EL (cell line): ENCODE results near the gene STARD7.
A peak's percentile ranks its signal among the peaks of the same experiment; 100 is the strongest.
"Not testable (repeated sequence)": the region's sequence is repeated elsewhere in the genome, so short reads cannot be mapped to it uniquely, and the experiment has no call there.

ENCODE experiments used
- DNase-seq: peaks from one replicate; pipeline ENCODE4 v3.0.0-alpha.2; 2016

Gene STARD7

GRCh38 chr2:96160366-96160765 lies 48.3 kb downstream of the STARD7 start:
- not testable (repeated sequence) for DNase-seq

- DNase-seq: no peak
Observed at GRCh38 chr2:96159084-96159830, 49.4 kb downstream of the STARD7 start.

GRCh38 chr2:96158554-96158940 lies 50.1 kb downstream of the STARD7 start:
- no peak for DNase-seq

GRCh38 chr2:96157649-96158553 lies 50.7 kb downstream of the STARD7 start:
- no peak for DNase-seq

- no peak for DNase-seq
Observed at GRCh38 chr2:96156926-96157648, 51.5 kb downstream of the STARD7 start.

GRCh38 chr2:96156011-96156820 lies 52.4 kb downstream of the STARD7 start:
- no peak for DNase-seq

GRCh38 chr2:96154506-96155380 lies 53.9 kb downstream of the STARD7 start:
- DNase-seq: no peak

GRCh38 chr2:96153991-96154431 lies 54.6 kb downstream of the STARD7 start:
- no peak for DNase-seq

- DNase-seq: no peak
Observed at GRCh38 chr2:96153291-96153713, 55.3 kb downstream of the STARD7 start.

GRCh38 chr2:96152304-96153161 lies 56.1 kb downstream of the STARD7 start:
- no peak for DNase-seq

GRCh38 chr2:96151595-96152303 lies 56.9 kb downstream of the STARD7 start:
- no peak for DNase-seq

- DNase-seq: no peak
Observed at GRCh38 chr2:96150791-96151594, 57.6 kb downstream of the STARD7 start.

- no peak for DNase-seq
Observed at GRCh38 chr2:96150007-96150640, 58.5 kb downstream of the STARD7 start.

- DNase-seq: peak; percentile 88
Observed at GRCh38 chr2:96148410-96149217, 60.0 kb downstream of the STARD7 start.

- no peak for DNase-seq
Observed at GRCh38 chr2:96147593-96148201, 60.9 kb downstream of the STARD7 start.

- DNase-seq: peak; percentile 47
Observed at GRCh38 chr2:96146881-96147592, 61.6 kb downstream of the STARD7 start.
